ENCODE results near the gene NDUFS2.

The NDUFS2 gene

DNA sequence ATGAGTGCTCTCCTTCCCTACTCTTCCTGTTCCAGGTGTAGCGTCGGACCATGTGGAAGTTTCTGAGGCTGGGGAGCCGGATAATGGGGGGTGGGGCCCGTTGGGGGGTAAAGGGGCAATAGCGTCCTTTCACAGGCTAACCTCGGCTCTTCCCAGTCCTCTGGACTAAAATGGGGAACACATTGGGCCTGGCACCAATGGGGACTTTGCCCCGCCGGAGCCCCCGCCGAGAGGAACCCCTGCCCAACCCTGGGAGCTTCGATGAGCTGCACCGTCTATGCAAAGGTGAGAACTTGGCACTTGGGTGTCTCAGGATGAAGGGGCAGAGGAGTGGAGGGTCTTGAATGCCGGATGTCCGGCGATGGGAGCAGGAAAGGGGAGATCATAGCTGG is 24.1 kb downstream of the NDUFS2 start:
- DNase-seq (ENCODE audit: extremely low spot score): no peak
- ChIA-PET POLR2A (interaction anchor here (0.8 to 1.3 kb wide), 11 partner anchors 15 to 174 kb away, joined by 3 to 25 read pairs (median 3); partner anchors contain the start of genes ADAMTS4, NDUFS2 and PPOX), CTCF (interaction anchor here (0.8 to 2.7 kb wide), 14 partner anchors 14 to 160 kb away, joined by 3 to 10 read pairs (median 4); partner anchors contain the start of genes ADAMTS4 and NDUFS2)
- no peak for TF ChIP-seq FOXA1 (IDR thresholded peaks at IDR 0.05)
- no peak for TF ChIP-seq SUZ12 (IDR thresholded peaks at IDR 0.05)
- TF ChIP-seq LEF1 (IDR thresholded peaks at IDR 0.05; ENCODE audit: borderline replicate concordance): no peak
- no peak for TF ChIP-seq TARDBP (IDR thresholded peaks at IDR 0.05)
- no peak for TF ChIP-seq ZNF384 (IDR thresholded peaks at IDR 0.05)
- TF ChIP-seq, protein P1, sequence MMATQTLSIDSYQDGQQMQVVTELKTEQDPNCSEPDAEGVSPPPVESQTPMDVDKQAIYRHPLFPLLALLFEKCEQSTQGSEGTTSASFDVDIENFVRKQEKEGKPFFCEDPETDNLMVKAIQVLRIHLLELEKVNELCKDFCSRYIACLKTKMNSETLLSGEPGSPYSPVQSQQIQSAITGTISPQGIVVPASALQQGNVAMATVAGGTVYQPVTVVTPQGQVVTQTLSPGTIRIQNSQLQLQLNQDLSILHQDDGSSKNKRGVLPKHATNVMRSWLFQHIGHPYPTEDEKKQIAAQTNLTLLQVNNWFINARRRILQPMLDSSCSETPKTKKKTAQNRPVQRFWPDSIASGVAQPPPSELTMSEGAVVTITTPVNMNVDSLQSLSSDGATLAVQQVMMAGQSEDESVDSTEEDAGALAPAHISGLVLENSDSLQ (IDR thresholded peaks at IDR 0.05): no peak
- no peak for TF ChIP-seq HDGF (IDR thresholded peaks at IDR 0.05; ENCODE audit: borderline replicate concordance)
- TF ChIP-seq SP1 (IDR thresholded peaks at IDR 0.05): no peak
- TF ChIP-seq NFRKB (IDR thresholded peaks at IDR 0.05): no peak
- TF ChIP-seq L3MBTL2 (conservative IDR thresholded peaks at IDR 0.05): no peak
- no peak for TF ChIP-seq ARNT (IDR thresholded peaks at IDR 0.05)
- no peak for TF ChIP-seq FOXK2 (IDR thresholded peaks at IDR 0.05)
- TF ChIP-seq ELF4 (IDR thresholded peaks at IDR 0.05): no peak
- no peak for TF ChIP-seq CTBP1 (IDR thresholded peaks at IDR 0.05; ENCODE audit: borderline replicate concordance)
- no peak for TF ChIP-seq BHLHE40 (IDR thresholded peaks at IDR 0.05; ENCODE audit: borderline replicate concordance)
- TF ChIP-seq FOXM1 (IDR thresholded peaks at IDR 0.05; ENCODE audit: borderline replicate concordance): no peak

DNA sequence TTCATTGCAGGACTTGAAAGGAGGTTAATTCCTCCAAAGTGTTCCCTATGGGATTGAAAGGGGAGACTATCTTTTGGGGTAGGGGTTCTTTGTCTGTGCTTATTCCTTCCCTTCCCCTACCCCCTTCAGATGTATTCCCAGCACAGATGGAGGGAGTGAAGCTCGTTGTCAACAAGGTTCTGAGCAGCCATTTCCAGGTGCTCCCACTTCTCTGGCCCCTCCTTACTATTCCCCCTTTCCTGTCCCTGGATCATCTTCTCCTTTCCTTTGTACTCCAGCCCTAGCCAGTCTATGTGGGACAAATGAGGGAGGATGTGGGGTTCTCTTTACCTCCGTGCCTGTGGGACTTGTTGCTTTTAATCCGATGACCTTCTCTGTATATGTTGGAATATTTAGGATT is 24.6 kb downstream of the NDUFS2 start:
- POLR2A ChIA-PET: interaction anchor here (0.9 kb wide), 1 partner anchor 25 kb away, joined by 3 read pairs; the partner anchor contains the start of gene NDUFS2
- CTCF ChIA-PET: interaction anchor here (0.5 to 2.7 kb wide), 11 partner anchors 14 to 155 kb away, joined by 3 to 10 read pairs (median 4); partner anchors contain the start of genes ADAMTS4 and NDUFS2

DNA sequence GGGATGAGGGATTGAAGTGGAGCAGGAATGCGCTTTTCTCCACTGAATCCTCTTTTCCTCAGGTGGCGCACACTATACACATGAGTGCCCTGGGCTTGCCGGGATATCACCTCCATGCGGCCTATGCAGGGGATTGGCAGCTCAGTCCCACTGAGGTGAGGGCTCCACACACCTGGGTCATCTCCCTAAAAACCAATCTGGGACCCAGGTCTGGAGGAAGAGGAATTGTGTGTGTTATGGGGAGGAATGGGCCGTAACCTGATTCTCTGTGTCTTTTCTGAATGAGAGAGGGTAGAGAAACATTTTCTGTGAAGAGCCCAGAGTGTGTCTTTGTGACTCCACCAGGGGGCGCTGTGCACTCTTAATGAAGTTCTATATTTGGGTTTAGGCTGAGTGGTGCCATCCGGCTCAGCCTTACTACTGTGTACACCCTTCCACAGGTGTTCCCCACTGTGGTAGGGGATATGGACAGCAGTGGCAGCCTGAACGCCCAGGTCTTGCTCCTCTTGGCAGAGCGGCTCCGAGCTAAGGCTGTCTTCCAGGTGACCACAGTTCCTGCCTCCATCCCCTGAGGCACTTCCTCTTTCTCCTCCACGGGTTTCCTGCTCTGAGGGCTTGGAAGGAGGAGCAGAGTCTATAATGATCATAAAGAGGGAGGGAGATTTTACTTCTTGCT is 25.2 kb downstream of the NDUFS2 start:
- CTCF ChIA-PET: interaction anchor here (0.5 to 2.7 kb wide), 11 partner anchors 13 to 155 kb away, joined by 3 to 10 read pairs (median 4); partner anchors contain the start of gene NDUFS2
- TF ChIP-seq HDGF (IDR thresholded peaks at IDR 0.05; ENCODE audit: borderline replicate concordance) (peak; percentile 65; the same call in 1 of the 2 replicates), FOXM1 (IDR thresholded peaks at IDR 0.05; ENCODE audit: borderline replicate concordance) (no peak), FOXA1 (IDR thresholded peaks at IDR 0.05) (no peak), SUZ12 (IDR thresholded peaks at IDR 0.05) (no peak)
- TF ChIP-seq, protein P1 (IDR thresholded peaks at IDR 0.05): no peak
- DNase-seq (ENCODE audit: extremely low spot score): peak; percentile 82
- POLR2A ChIA-PET: interaction anchor here (0.9 kb wide), 1 partner anchor 25 kb away, joined by 3 read pairs; the partner anchor contains the start of gene NDUFS2

More for the DNA sequence above, 24.6 kb downstream of the NDUFS2 start:
- DNase-seq (ENCODE audit: extremely low spot score): no peak
- TF ChIP-seq, protein P1 (IDR thresholded peaks at IDR 0.05): no peak
- TF ChIP-seq ELF4 (IDR thresholded peaks at IDR 0.05): no peak
- TF ChIP-seq CTBP1 (IDR thresholded peaks at IDR 0.05; ENCODE audit: borderline replicate concordance): no peak
- no peak for TF ChIP-seq FOXK2 (IDR thresholded peaks at IDR 0.05)

DNA sequence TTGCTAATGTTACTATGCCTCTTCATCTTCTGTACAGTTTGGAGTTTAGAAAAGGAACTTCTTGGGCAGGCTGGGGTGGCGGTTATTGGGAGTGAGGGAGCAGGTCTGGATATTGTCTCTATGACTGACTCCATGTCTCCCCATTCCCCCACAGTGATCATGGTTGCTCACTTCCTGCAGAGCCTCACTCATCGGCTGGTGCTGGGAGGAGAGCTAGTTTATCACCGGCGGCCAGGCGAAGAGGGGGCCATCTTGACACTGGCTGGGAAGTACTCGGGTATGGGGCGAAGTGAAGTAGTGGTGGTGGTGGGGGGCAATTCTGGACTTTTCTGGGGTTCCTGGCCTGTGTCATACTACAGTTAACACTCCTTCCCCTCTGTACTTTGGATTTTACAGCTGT is 25.9 kb downstream of the NDUFS2 start:
- no peak for TF ChIP-seq TARDBP (IDR thresholded peaks at IDR 0.05)
- no peak for TF ChIP-seq CTBP1 (IDR thresholded peaks at IDR 0.05; ENCODE audit: borderline replicate concordance)
- no peak for TF ChIP-seq SUZ12 (IDR thresholded peaks at IDR 0.05)
- TF ChIP-seq, protein P1 (IDR thresholded peaks at IDR 0.05): no peak
- no peak for TF ChIP-seq HDGF (IDR thresholded peaks at IDR 0.05; ENCODE audit: borderline replicate concordance)
- TF ChIP-seq LEF1 (IDR thresholded peaks at IDR 0.05; ENCODE audit: borderline replicate concordance): no peak
- no peak for DNase-seq (ENCODE audit: extremely low spot score)
- CTCF ChIA-PET: interaction anchor here (2.7 kb wide), 1 partner anchor 63 kb away, joined by 10 read pairs; no protein-coding TSS in a partner anchor
- POLR2A ChIA-PET: no interaction called here

DNA sequence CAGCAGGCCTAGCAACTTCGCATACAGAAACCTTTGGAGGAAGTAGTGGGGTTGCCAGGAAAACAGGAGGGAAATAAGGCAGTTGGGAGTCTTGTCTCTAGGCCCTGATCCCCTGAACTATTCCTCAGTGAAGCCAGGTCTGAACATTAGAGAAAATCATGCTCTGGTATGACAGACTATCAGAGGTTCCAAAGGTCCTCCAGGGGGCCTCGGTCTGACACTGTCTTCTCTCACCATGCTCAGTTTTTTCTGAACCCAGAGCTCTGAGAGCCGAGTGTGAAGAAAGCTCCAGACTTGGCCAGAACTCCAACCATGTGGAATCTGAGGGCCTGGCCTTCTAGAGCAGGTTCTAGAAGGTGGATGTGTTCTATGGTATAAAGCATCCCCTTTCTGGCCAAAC is 27.7 kb downstream of the NDUFS2 start:
- CTCF ChIA-PET: interaction anchor here (0.7 to 1.7 kb wide), 4 partner anchors 61 to 152 kb away, joined by 3 to 7 read pairs (median 4); no protein-coding TSS in a partner anchor

DNA sequence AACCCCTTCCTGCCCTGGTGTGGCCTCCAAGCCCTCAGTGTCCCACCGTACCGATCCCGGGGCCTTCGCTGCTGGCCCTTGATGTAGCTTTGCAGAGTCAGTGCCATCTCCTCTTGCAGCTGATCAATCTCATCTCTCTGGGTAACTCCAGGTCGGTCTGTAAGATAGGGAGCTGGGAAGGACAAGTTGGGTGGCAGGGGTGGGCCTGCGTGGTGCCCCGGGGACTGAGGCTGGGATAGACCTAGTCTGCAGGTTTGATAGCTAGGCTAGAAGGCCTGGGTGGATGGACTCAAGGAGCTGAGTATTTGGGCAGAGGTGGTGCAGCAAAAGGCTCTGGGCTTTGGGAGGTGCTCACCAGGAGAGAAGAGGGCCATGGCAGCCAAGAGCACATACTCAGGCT is 28.6 kb downstream of the NDUFS2 start:
- ChIA-PET POLR2A (no interaction called here), CTCF (interaction anchor here (0.5 to 1.7 kb wide), 5 partner anchors 60 to 239 kb away, joined by 3 to 7 read pairs (median 4); no protein-coding TSS in a partner anchor)
- DNase-seq (ENCODE audit: extremely low spot score): no peak
- TF ChIP-seq HDGF (IDR thresholded peaks at IDR 0.05; ENCODE audit: borderline replicate concordance) (no peak), ARNT (IDR thresholded peaks at IDR 0.05) (no peak), NFRKB (IDR thresholded peaks at IDR 0.05) (no peak), TARDBP (IDR thresholded peaks at IDR 0.05) (no peak), ELF4 (IDR thresholded peaks at IDR 0.05) (no peak), CTBP1 (IDR thresholded peaks at IDR 0.05; ENCODE audit: borderline replicate concordance) (no peak), L3MBTL2 (conservative IDR thresholded peaks at IDR 0.05) (no peak), FOXM1 (IDR thresholded peaks at IDR 0.05; ENCODE audit: borderline replicate concordance) (no peak), LEF1 (IDR thresholded peaks at IDR 0.05; ENCODE audit: borderline replicate concordance) (no peak), ZNF384 (IDR thresholded peaks at IDR 0.05) (no peak), FOXA1 (IDR thresholded peaks at IDR 0.05) (no peak), FOXK2 (IDR thresholded peaks at IDR 0.05) (no peak), SP1 (IDR thresholded peaks at IDR 0.05) (no peak), SUZ12 (IDR thresholded peaks at IDR 0.05) (no peak), BHLHE40 (IDR thresholded peaks at IDR 0.05; ENCODE audit: borderline replicate concordance) (no peak)
- TF ChIP-seq, protein P1 (IDR thresholded peaks at IDR 0.05): no peak

More for the DNA sequence above, 27.7 kb downstream of the NDUFS2 start:
- POLR2A ChIA-PET: no interaction called here
- no peak for DNase-seq (ENCODE audit: extremely low spot score)
- no peak for TF ChIP-seq TARDBP (IDR thresholded peaks at IDR 0.05)
- TF ChIP-seq SUZ12 (IDR thresholded peaks at IDR 0.05): no peak
- TF ChIP-seq SP1 (IDR thresholded peaks at IDR 0.05): no peak

Measured in HEK293T (cell line).